K562 (cell line): ENCODE data around the gene SLC29A3. TPM values are rescaled to one million over a fixed set of nuclear protein-coding genes. Genes with fewer than 3 reads are reported as not detected.

ENCODE experiments used
- ATAC-seq: fragments of 200-7000 bp; cut with Tn5 transposase; 3 replicates; pipeline ENCODE4 v1.9.1; 2020; ENCODE audit warnings: moderate library complexity
- BruUV-seq: library from RNA; stranded (reverse); fragments of 400-500 nt; replicated peaks from 2 replicates; lab custom pipeline; 2021; lab: Mats Ljungman, UMichigan
- CTCF ChIA-PET: fragments of 300-600 bp; formaldehyde crosslinking; extraction: SDS; loops from one replicate; lab custom pipeline; 2021; ENCODE audit warnings: low intra/inter-chr PET ratio; lab: Yijun Ruan, JAX
- POLR2A ChIA-PET: fragments of 300-600, 350-650 bp; sonication (Branson Sonifier 250); formaldehyde crosslinking; extraction: SDS; loops from one replicate; lab custom pipeline; 2021; ENCODE audit warnings: antibody characterized with exemption, inconsistent platforms; lab: Yijun Ruan, JAX
- DNase-seq, 4 experiments: peaks; one replicate each; pipeline versions ENCODE4 v3.0.0 to v3.0.0-alpha.2; 2011 to 2018; ENCODE audit warnings: low spot score in 3 of 4, mixed read lengths in 3 of 4; ENCODE audit errors: extremely low read depth in 1 of 4
- FAIRE-seq: peaks from 2 replicates; lab custom pipeline; 2011; peaks lifted over from hg19 to GRCh38; lab: Jason Lieb, UNC
- H2AFZ ChIP-seq: 2 replicates; pipeline ENCODE4 v1.6.0; 2011; ENCODE audit warnings: low read depth, low read length, control low read depth, inconsistent platforms
- H3K27ac ChIP-seq: fragments of 200-600 bp; 3 replicates; pipeline ENCODE4 v1.8.0; 2011; ENCODE audit warnings: low read depth, mild to moderate bottlenecking, control low read depth, inconsistent platforms, low read length, moderate library complexity, mixed read lengths; ENCODE audit errors: extremely low read depth
- H3K27me3 ChIP-seq, 2 experiments: fragments of 300-600 bp in 1 of 2; 2 replicates in 1 of 2; 3 replicates in 1 of 2; pipeline versions ENCODE4 v1.6.0 to v1.8.0; 2011; ENCODE audit warnings: inconsistent platforms in 2 of 2, low read length in 2 of 2, mild to moderate bottlenecking in 1 of 2, mixed read lengths in 1 of 2, moderate library complexity in 1 of 2; ENCODE audit not compliant: control insufficient read depth in 2 of 2, insufficient read depth in 2 of 2
- H3K36me3 ChIP-seq: fragments of 300-600 bp; 3 replicates; pipeline ENCODE4 v1.8.0; 2011; ENCODE audit warnings: mild to moderate bottlenecking, low read length, inconsistent platforms; ENCODE audit not compliant: control insufficient read depth, insufficient read depth
- H3K4me1 ChIP-seq, 2 experiments: fragments of 200-600 bp in 1 of 2; replicated peaks in 1 of 2; 2 replicates in 1 of 2; 3 replicates in 1 of 2; pipeline versions ENCODE4 v1.5.1 to v1.8.0; 2011; ENCODE audit warnings: inconsistent platforms in 2 of 2, low read length in 2 of 2, mild to moderate bottlenecking in 1 of 2, mixed read lengths in 1 of 2, moderate library complexity in 1 of 2; ENCODE audit not compliant: control insufficient read depth in 2 of 2, insufficient read depth in 2 of 2
- H3K4me2 ChIP-seq: 2 replicates; pipeline ENCODE4 v1.6.1; 2011; ENCODE audit warnings: low read length, control low read depth, inconsistent platforms, mixed read lengths; ENCODE audit not compliant: insufficient read depth
- H3K4me3 ChIP-seq: fragments of 200-600 bp; sonication (generic), shearing (Covaris generic); 2 replicates; pipeline ENCODE4 v1.5.1; 2016; ENCODE audit warnings: control low read depth, inconsistent platforms
- H3K79me2 ChIP-seq: fragments of 200-600 bp; 3 replicates; pipeline ENCODE4 v1.8.0; 2011; ENCODE audit warnings: low read length, inconsistent platforms; ENCODE audit not compliant: control insufficient read depth, insufficient read depth
- H3K9ac ChIP-seq, 2 experiments: 2 replicates each; pipeline versions ENCODE4 v1.6.0 to v1.6.1; 2011; ENCODE audit warnings: low read depth in 2 of 2, low read length in 2 of 2, control low read depth in 1 of 2, inconsistent platforms in 1 of 2, mild to moderate bottlenecking in 1 of 2, mixed read lengths in 1 of 2; ENCODE audit not compliant: insufficient read depth in 1 of 2
- H3K9me1 ChIP-seq: one replicate; pipeline ENCODE4 v1.6.0; 2011; ENCODE audit warnings: inconsistent platforms, mild to moderate bottlenecking, low read length, moderate library complexity; ENCODE audit not compliant: control insufficient read depth, insufficient read depth
- H3K9me3 ChIP-seq: replicated peaks from 2 replicates; pipeline ENCODE4 v1.5.1; 2011; ENCODE audit warnings: low read depth, low read length, inconsistent platforms; ENCODE audit not compliant: control insufficient read depth, insufficient read depth
- H4K20me1 ChIP-seq: replicated peaks from 2 replicates; pipeline ENCODE4 v1.6.1; 2011; ENCODE audit warnings: low read length, inconsistent platforms, mixed read lengths; ENCODE audit not compliant: control insufficient read depth, insufficient read depth
- CHD1 ChIP-seq: fragments of 200-600 bp; sonication (generic); IDR thresholded peaks from one replicate; pipeline ENCODE4 v1.6.1; 2012; ENCODE audit warnings: mild to moderate bottlenecking, moderate library complexity, low read length, inconsistent platforms
- CHD2 ChIP-seq: IDR thresholded peaks from 2 replicates; pipeline ENCODE4 v1.6.1; 2011; ENCODE audit warnings: low read depth, low read length
- E4F1 ChIP-seq: fragments of 250-450 bp; sonication (Bioruptor Pico); IDR thresholded peaks from 2 replicates; pipeline ENCODE4 v1.5.0; 2021; ENCODE audit warnings: mild to moderate bottlenecking, borderline replicate concordance
- ILK ChIP-seq: fragments of 450-650 bp; IDR thresholded peaks from 2 replicates; pipeline ENCODE4 v1.6.1; 2016; ENCODE audit warnings: missing genetic modification characterization, low read depth, mild to moderate bottlenecking, missing compliant biosample characterization, moderate library complexity, borderline replicate concordance
- SETDB1 ChIP-seq: IDR thresholded peaks from one replicate; pipeline ENCODE4 v1.6.1; 2012; ENCODE audit warnings: low read length, control low read depth, inconsistent platforms
- TFAP4 ChIP-seq: sonication (generic); formaldehyde crosslinking; IDR thresholded peaks from 2 replicates; pipeline ENCODE4 v1.8.0; 2022; ENCODE audit warnings: missing genetic modification reagents, mild to moderate bottlenecking, moderate library complexity, borderline replicate concordance
- ZNF212 ChIP-seq: fragments of 450-650 bp; formaldehyde crosslinking; IDR thresholded peaks from 2 replicates; pipeline ENCODE4 v1.4.0; 2020; ENCODE audit warnings: mild to moderate bottlenecking
- ZNF23 ChIP-seq: fragments of 250-450 bp; sonication (Bioruptor Pico); IDR thresholded peaks from 2 replicates; pipeline ENCODE4 v1.4.0; 2020; ENCODE audit warnings: mild to moderate bottlenecking
- ZNF274 ChIP-seq: IDR thresholded peaks from 2 replicates; pipeline ENCODE4 v1.6.1; 2011; ENCODE audit warnings: low read depth, mild to moderate bottlenecking, low read length, moderate library complexity, borderline replicate concordance
- ZNF324 ChIP-seq: fragments of 250-450 bp; sonication (Bioruptor Pico); IDR thresholded peaks from 2 replicates; pipeline ENCODE4 v1.4.0; 2020; ENCODE audit warnings: mild to moderate bottlenecking
- WGBS: fragments of 100-300 bp; shearing (Covaris generic); methylation state at CpG from one replicate; pipeline ENCODE4 v1.1.6; 2016; ENCODE audit warnings: low coverage, mixed read lengths; ENCODE audit not compliant: insufficient coverage; ENCODE audit errors: missing lambda C conversion rate; 5-methylcytosine and 5-hydroxymethylcytosine counted together
- in situ Hi-C: fragments of 300-500 bp; cut with MboI; formaldehyde crosslinking; loops from 4 replicates; pipeline ENCODE4 v1.15.0; 2018; ENCODE audit warnings: inconsistent platforms, mixed read lengths
- intact Hi-C: fragments of 100-400 bp; cut with micrococcal nuclease; formaldehyde crosslinking; loops from 2 replicates; pipeline ENCODE4 v1.14.2; 2022
- polyA plus RNA-seq, 8 experiments: library from polyadenylated mRNA; depleted of rRNA in 4 of 8; stranded (reverse) in 5 of 8; unstranded in 3 of 8; fragments of >200 nt; fragmentation: Nextera tagmentation in 2 of 8; fragmentation: Illumina TruSeq in 1 of 8; extraction: Ambion mirVana in 2 of 8; extraction: Trizol in 1 of 8; gene quantifications; 2 replicates each; pipeline versions ENCODE4 v1.2.1 to v1.2.3, GENCODE V29; 2011 to 2014; ENCODE audit warnings: inconsistent platforms in 1 of 8, missing spikeins in 1 of 8
- total RNA-seq, 7 experiments: library from RNA; depleted of rRNA in 6 of 7; stranded (reverse); fragments of >200 nt in 6 of 7; fragmentation: Illumina TruSeq in 2 of 7; extraction: Trizol in 2 of 7; gene quantifications; 2 replicates each; pipeline versions ENCODE4 v1.2.1 to v1.2.3, GENCODE V29; 2011 to 2021; ENCODE audit warnings: low replicate concordance in 1 of 7
- TF ChIP-seq, protein P1 (sequence below): fragments of 450-650 bp; IDR thresholded peaks from 2 replicates; pipeline ENCODE4 v1.6.1; 2016; ENCODE audit warnings: low read depth, mild to moderate bottlenecking, moderate library complexity
- TF ChIP-seq, protein P2 (sequence below): sonication (generic); IDR thresholded peaks from 2 replicates; pipeline ENCODE4 v1.6.1; 2016
- TF ChIP-seq, protein P3 (sequence below): fragments of 450-650 bp; IDR thresholded peaks from 2 replicates; pipeline ENCODE4 v1.7.0; 2016; ENCODE audit warnings: borderline replicate concordance

The SLC29A3 gene
- total and polyA plus RNA-seq, 9 of the 15 experiments (the other 6 are each of a cell fraction or from before 2014, with no cell fraction given): 2.1 to 10.7 (median 4.6) TPM

GRCh38 chr10:71393841-71394475 is 74.9 kb downstream of the SLC29A3 start:
- Histone ChIP-seq H3K27ac (no peak overlapping the region), H3K9me1 (no peaks in the 10 kb centered on the region), H3K4me1 (peaks cover 0 to 24% of the 10 kb centered on the region in 2 experiments; a peak in 2 of 5 replicates), H3K4me3 (no peak overlapping the region), H2AFZ (no peak overlapping the region), H3K36me3 (no peaks in the 10 kb centered on the region), H3K27me3 (peaks cover 63 to 95% of the 10 kb centered on the region in 2 experiments), H4K20me1 (peaks cover 17% of the 10 kb centered on the region), H3K9ac (no peak overlapping the region), H3K79me2 (no peaks in the 10 kb centered on the region), H3K9me3 (no peaks in the 10 kb centered on the region), H3K4me2 (no peak overlapping the region)
- ATAC-seq: no peak
- FAIRE-seq: peak; percentile 19
- intact Hi-C loops (no loop called here), in situ Hi-C loops (no loop called here)
- POLR2A ChIA-PET: interaction anchor here (0.6 kb wide), 1 partner anchor 206 kb away, joined by 3 read pairs; no protein-coding TSS in a partner anchor
- BruUV-seq: no TSS peak
- 6% methylated on average over 8 of the region's 8 CpGs for WGBS
- CTCF ChIA-PET: no interaction called here
- no peak for DNase-seq
- no peak for TF ChIP-seq ZNF23 (CRISPR knock-in tag)
- TF ChIP-seq, protein P1, sequence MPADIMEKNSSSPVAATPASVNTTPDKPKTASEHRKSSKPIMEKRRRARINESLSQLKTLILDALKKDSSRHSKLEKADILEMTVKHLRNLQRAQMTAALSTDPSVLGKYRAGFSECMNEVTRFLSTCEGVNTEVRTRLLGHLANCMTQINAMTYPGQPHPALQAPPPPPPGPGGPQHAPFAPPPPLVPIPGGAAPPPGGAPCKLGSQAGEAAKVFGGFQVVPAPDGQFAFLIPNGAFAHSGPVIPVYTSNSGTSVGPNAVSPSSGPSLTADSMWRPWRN: no peak
- no peak for TF ChIP-seq TFAP4 (CRISPR knock-in tag)
- no peak for TF ChIP-seq ZNF324
- TF ChIP-seq E4F1 (CRISPR knock-in tag): no peak
- TF ChIP-seq ZNF274: no peak
- TF ChIP-seq, protein P2, sequence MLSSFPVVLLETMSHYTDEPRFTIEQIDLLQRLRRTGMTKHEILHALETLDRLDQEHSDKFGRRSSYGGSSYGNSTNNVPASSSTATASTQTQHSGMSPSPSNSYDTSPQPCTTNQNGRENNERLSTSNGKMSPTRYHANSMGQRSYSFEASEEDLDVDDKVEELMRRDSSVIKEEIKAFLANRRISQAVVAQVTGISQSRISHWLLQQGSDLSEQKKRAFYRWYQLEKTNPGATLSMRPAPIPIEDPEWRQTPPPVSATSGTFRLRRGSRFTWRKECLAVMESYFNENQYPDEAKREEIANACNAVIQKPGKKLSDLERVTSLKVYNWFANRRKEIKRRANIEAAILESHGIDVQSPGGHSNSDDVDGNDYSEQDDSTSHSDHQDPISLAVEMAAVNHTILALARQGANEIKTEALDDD: no peak
- TF ChIP-seq CHD2: no peak
- no peak for TF ChIP-seq CHD1
- TF ChIP-seq ILK: no peak
- TF ChIP-seq SETDB1: no peak
- TF ChIP-seq, protein P3, sequence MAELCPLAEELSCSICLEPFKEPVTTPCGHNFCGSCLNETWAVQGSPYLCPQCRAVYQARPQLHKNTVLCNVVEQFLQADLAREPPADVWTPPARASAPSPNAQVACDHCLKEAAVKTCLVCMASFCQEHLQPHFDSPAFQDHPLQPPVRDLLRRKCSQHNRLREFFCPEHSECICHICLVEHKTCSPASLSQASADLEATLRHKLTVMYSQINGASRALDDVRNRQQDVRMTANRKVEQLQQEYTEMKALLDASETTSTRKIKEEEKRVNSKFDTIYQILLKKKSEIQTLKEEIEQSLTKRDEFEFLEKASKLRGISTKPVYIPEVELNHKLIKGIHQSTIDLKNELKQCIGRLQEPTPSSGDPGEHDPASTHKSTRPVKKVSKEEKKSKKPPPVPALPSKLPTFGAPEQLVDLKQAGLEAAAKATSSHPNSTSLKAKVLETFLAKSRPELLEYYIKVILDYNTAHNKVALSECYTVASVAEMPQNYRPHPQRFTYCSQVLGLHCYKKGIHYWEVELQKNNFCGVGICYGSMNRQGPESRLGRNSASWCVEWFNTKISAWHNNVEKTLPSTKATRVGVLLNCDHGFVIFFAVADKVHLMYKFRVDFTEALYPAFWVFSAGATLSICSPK: no peak
- TF ChIP-seq ZNF212: no peak
